ENCODE data around the gene PHF23. TPM values are rescaled to one million over a fixed set of nuclear protein-coding genes. Genes with fewer than 3 reads are reported as not detected.

The PHF23 gene
- total and polyA plus RNA-seq, 9 of the 15 experiments (the other 6 are each of a cell fraction or from before 2014, with no cell fraction given) = 7.4 to 87.5 (median 33.7) TPM

- intact Hi-C loops (cut with micrococcal nuclease) = no loop called here
- in situ Hi-C loops (cut with MboI) = no loop called here
- POLR2A ChIA-PET = interaction anchor here (0.6 to 1.8 kb wide), 4 partner anchors 11 to 295 kb away, joined by 3 to 13 read pairs (median 5); no protein-coding TSS in a partner anchor
- ATAC-seq (no peak), DNase-seq (ENCODE audit: extremely low read depth in 1 of 4, low spot score in 3 of 4) (no peak), FAIRE-seq (no peak)
- BruUV-seq (replicated peaks) = no TSS peak
- H3K4me3 ChIP-seq = no peak overlapping the region
- H4K20me1 ChIP-seq (replicated peaks; ENCODE audit: control insufficient read depth, insufficient read depth, low read length) = no peaks in the 10 kb centered on the region; the same call in 1 of the 2 replicates
- no peak overlapping the region for H3K4me2 ChIP-seq (ENCODE audit: insufficient read depth, low read length)
- H2AFZ ChIP-seq (ENCODE audit: low read depth, low read length) = no peak overlapping the region
- no peak overlapping the region for H3K9ac ChIP-seq (ENCODE audit: insufficient read depth in 1 of 2, low read depth in 2 of 2, low read length in 2 of 2)
- H3K36me3 ChIP-seq (ENCODE audit: control insufficient read depth, insufficient read depth, low read length) = 0 out of 3 replicates have a peak, but pooled peaks cover 3% of the 10 kb centered on the region
- peaks cover 15 to 48% of the 10 kb centered on the region in 2 experiments; a peak in 4 of 5 replicates for H3K4me1 ChIP-seq (replicated peaks in 1 of 2; ENCODE audit: control insufficient read depth in 2 of 2, insufficient read depth in 2 of 2, low read length in 2 of 2)
- H3K9me1 ChIP-seq (ENCODE audit: control insufficient read depth, insufficient read depth, low read length) = no peaks in the 10 kb centered on the region
- H3K27me3 ChIP-seq (ENCODE audit: control insufficient read depth in 2 of 2, insufficient read depth in 2 of 2, low read length in 2 of 2) = no peaks in the 10 kb centered on the region
- no peaks in the 10 kb centered on the region for H3K9me3 ChIP-seq (replicated peaks; ENCODE audit: control insufficient read depth, insufficient read depth, low read depth, low read length)
- H3K79me2 ChIP-seq (ENCODE audit: control insufficient read depth, insufficient read depth, low read length) = no peaks in the 10 kb centered on the region; the same call in 2 of the 3 replicates
- no peak overlapping the region for H3K27ac ChIP-seq (ENCODE audit: extremely low read depth, low read depth, low read length)
- WGBS (ENCODE audit: insufficient coverage, low coverage, missing lambda C conversion rate) = 78% methylated on average over 11 of the region's 12 CpGs
- CTCF ChIA-PET (ENCODE audit: low intra/inter-chr PET ratio) = no interaction called here
- TF ChIP-seq ZNF780A (CRISPR knock-in tag; IDR thresholded peaks at IDR 0.05) (no peak), ARID3A (IDR thresholded peaks at IDR 0.05; ENCODE audit: borderline replicate concordance, low read depth, low read length) (no peak), POLR2A (conservative IDR thresholded peaks at IDR 0.05) (no peak), U2AF1 (optimal IDR thresholded peaks at IDR 0.05; ENCODE audit: low read depth, low read length) (no peak), THAP7 (CRISPR knock-in tag; IDR thresholded peaks at IDR 0.05) (no peak), ZHX1 (conservative IDR thresholded peaks at IDR 0.05; ENCODE audit: low read length) (no peak), ETS1 (conservative IDR thresholded peaks at IDR 0.05; ENCODE audit: control insufficient read depth, low read depth, low read length) (no peak), GTF3C2 (IDR thresholded peaks at IDR 0.05; ENCODE audit: borderline replicate concordance, extremely low read depth, insufficient read length) (no peak), ELK3 (CRISPR knock-in tag; IDR thresholded peaks at IDR 0.05) (no peak), CHD4 (IDR thresholded peaks at IDR 0.05; ENCODE audit: insufficient read depth, insufficient replicate concordance, low read depth, low read length, poor library complexity, severe bottlenecking) (no peak), FOS (IDR thresholded peaks at IDR 0.05; ENCODE audit: extremely low read depth, insufficient read length) (no peak)
These were observed 46.4 kb upstream of the PHF23 start for GRCh38 chr17:7285679-7286078.

Data from K562 (cell line).